HG03196 (cell line): ENCODE data around the gene MRM1.
"Not testable (repeated sequence)": the region's sequence is repeated elsewhere in the genome, so short reads cannot be mapped to it uniquely, and the experiment has no call there.

Source experiments
- ATAC-seq: cut with Tn5 transposase; IDR thresholded peaks from one replicate; pipeline ENCODE4 v1.9.1; 2021; ENCODE audit not compliant: unreplicated experiment

MRM1 gene

DNA sequence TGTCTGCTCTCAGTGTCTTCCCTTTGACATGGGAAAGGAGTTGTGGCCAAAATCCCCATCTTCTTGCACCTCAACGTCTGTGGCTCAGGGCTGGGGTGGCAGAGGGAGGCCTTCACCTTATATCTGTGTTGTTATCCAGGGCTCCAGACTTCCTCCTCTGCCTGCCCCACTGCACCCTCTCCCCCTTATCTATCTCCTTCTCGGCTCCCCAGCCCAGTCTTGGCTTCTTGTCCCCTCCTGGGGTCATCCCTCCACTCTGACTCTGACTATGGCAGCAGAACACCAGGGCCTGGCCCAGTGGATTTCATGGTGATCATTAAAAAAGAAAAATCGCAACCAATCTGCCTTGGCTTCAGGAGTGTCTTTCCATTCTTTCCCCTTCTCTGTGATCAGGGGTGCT is 918 bp upstream of the MRM1 start:
- no peak for ATAC-seq

- no peak for ATAC-seq
These were observed 464 bp upstream of the MRM1 start for GRCh38 chr17:36600936-36601302.

DNA sequence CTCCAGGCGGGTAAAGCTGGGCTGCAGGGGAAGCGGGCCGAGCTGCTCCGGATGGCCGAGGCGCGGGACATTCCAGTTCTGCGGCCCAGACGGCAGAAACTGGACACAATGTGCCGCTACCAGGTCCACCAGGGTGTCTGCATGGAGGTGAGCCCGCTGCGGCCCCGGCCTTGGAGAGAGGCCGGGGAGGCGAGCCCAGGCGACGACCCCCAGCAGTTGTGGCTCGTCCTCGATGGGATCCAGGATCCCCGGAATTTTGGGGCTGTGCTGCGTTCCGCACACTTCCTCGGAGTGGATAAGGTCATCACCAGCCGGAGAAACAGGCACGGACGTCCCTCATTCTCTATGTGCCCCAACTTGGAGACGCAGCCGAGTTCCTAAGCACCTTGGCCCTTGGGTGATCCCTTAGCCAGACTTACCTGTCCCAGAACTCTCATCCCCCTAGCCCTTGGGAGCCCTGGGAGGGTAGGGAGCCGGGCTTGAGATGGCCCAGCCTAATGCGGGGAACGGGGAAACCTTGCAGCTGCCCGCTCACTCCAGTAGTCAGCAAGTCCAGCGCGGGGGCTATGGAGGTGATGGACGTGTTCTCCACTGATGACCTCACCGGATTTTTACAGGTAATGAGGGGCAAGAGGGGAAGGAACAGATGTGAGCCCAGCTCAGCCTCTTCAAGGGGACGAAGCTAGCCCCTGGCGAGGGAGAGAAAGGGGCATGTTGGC is 806 bp downstream of the MRM1 start:
- ATAC-seq, result peak; percentile 12

GRCh38 chr17:36602924-36603384 is 1.6 kb downstream of the MRM1 start:
- no peak for ATAC-seq

GRCh38 chr17:36605028-36605427 is 3.6 kb downstream of the MRM1 start:
- not testable (repeated sequence) for ATAC-seq

GRCh38 chr17:36608280-36608679 is 6.9 kb downstream of the MRM1 start:
- no peak for ATAC-seq

DNA sequence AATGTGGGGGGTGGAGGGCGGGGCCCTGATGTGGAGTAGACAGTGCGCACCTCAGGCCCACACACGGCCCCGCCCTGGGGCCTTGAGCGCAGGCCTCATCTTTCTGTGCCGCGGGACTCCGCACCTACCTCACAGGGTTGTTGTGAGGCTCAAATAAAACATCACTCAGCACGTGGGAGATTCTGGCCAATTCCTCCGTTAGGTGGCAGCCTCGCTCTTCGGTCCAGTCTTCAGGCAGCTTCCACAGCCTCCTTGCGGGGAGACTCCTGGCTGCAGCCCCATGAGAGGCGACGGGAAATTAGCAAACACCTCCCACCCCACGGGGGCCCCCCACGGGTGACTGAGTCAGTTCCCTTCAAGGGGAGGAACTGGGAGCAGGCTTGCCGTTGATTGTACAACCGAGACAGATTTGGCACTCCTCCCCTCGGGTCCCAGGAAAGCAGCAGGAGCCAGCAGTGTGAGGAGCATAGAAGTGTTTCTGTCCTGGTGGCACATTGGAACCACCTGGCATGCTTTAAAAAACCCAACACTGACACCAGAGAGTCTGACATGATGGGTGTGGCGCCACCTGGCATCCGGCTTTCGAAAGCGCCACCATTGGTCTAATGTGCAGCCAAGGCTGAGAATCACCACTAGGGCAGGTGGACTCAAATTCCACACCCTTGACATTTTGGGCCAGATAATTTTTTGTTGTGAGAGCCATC is 7.6 kb downstream of the MRM1 start:
- ATAC-seq, result no peak

- ATAC-seq, result no peak
These were observed 8.1 kb downstream of the MRM1 start for GRCh38 chr17:36609498-36609862.

- ATAC-seq, result no peak
These were observed 9.1 kb downstream of the MRM1 start for GRCh38 chr17:36610474-36610873.

DNA sequence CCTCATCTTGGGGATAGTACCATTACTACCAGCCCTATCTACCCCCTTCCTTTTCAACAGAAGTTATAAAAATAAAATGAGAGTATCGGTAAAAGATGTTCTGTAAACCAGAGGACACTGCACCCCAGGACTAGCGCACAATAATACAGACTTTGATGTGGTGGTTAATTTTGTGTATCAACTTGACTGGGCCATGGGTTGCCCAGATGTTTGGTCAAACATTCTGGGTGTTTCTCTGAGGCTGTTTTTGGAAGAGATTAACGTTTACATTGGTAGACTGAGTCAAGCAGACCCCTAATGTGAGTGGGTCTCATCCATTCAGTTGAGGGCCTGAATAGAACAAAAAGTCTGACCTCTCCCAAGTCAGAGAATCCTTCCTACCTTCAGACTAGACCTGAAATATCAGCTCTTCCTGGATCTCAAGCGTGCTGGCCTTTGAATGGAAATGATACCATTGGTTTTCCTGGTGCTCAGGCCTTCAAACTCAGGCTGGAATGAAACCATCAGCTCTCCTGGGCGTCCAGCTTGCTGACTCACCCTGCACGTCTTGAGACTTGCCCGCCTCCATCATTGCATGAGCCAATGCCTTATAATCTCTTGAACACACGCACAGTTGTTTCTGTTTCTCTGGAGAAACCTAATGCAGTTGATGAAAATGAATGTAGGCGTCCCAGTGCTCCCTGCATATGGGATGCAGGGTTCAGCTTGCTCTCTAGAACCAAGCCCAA is 10.1 kb downstream of the MRM1 start:
- no peak for ATAC-seq

GRCh38 chr17:36612323-36612722 is 10.9 kb downstream of the MRM1 start:
- no peak for ATAC-seq

DNA sequence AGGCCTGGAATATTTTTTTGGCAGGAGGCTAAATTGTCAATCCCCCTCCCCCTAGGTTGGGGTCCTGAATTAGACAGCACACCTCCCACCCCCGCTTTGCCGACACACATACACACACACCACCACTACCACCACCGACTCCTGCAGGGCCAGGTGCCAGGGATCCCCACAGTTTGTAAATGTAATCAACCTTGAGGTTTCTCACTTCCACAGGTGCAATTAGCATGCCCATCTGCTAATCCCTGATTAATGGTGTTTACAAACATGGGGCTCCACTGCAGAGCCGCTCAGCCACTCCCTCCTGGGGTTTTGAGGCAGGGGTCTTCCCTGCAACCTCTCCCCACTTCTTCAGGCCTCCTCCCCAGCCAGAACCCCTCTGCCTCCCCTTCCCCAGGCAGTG is 11.8 kb downstream of the MRM1 start:
- ATAC-seq, result no peak

GRCh38 chr17:36614081-36614480 is 12.7 kb downstream of the MRM1 start:
- no peak for ATAC-seq

DNA sequence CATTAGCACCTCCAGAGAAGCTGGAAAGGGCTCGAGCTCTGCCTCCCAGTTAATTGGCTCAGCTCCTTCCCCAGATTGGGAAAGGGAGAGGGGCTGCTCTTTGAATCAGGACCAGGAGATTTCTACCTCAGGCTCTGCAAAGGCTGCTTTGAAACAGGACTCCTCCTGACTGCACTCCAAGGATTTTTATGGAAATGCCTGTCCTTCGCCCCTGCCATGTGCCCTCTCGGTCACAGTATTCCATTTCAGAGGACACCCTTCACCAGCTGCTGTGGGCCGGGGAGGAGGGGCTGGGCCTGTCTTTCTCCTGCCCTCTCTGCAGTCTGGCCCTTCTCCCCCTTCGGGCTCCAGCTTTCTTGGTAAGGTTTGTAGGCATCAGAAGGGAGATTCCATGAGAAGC is 13.6 kb downstream of the MRM1 start:
- ATAC-seq, result no peak

GRCh38 chr17:36616061-36617029 is 15.0 kb downstream of the MRM1 start:
- no peak for ATAC-seq

GRCh38 chr17:36617773-36618172 is 16.4 kb downstream of the MRM1 start:
- no peak for ATAC-seq

- no peak for ATAC-seq
These were observed 21.9 kb downstream of the MRM1 start for GRCh38 chr17:36623281-36623680.

GRCh38 chr17:36625188-36625587 is 23.8 kb downstream of the MRM1 start:
- ATAC-seq, result no peak

GRCh38 chr17:36627101-36627500 is 25.7 kb downstream of the MRM1 start:
- no peak for ATAC-seq

GRCh38 chr17:36628576-36628975 is 27.2 kb downstream of the MRM1 start:
- no peak for ATAC-seq
